Measurements from ENCODE around the gene SLC41A3. TPM values are rescaled to one million over a fixed set of nuclear protein-coding genes. Genes with fewer than 3 reads are reported as not detected.
"Not testable (repeated sequence)": the region's sequence is repeated elsewhere in the genome, so short reads cannot be mapped to it uniquely, and the experiment has no call there.

The SLC41A3 gene
- total RNA-seq, 4 donors from 2014 or later, result 56.1 to 72.2 (median 59.7) TPM

GRCh38 chr3:126100634-126101301 is 16.8 kb upstream of the SLC41A3 start:
- Histone ChIP-seq H3K36me3 (no peaks in the 10 kb centered on the region), H3K4me3 (replicated peaks in 1 of 3) (no peak overlapping the region), H3K27me3 (no peaks in the 10 kb centered on the region), H3K4me1 (peaks cover 8 to 16% of the 10 kb centered on the region in 2 donors), H3K9me3 (no peaks in the 10 kb centered on the region), H3K27ac (no peak overlapping the region)
- DNase-seq, result no peak
- no peak for TF ChIP-seq POLR2A (IDR thresholded peaks at IDR 0.05)
- TF ChIP-seq CTCF (IDR thresholded peaks at IDR 0.05), result no peak
- intact Hi-C loops (cut with DNase I), result no loop called here
- WGBS, 2 donors, result 76 to 81% methylated on average over 13 to 18 of the region's 18 CpGs

GRCh38 chr3:126100269-126100633 is 16.3 kb upstream of the SLC41A3 start:
- WGBS, 2 donors, result 90 to 93% methylated on average over 4 of the region's 4 CpGs
- H3K9me3 ChIP-seq, result no peaks in the 10 kb centered on the region
- H3K4me3 ChIP-seq (replicated peaks in 1 of 3), result no peak overlapping the region
- DNase-seq, result no peak
- H3K36me3 ChIP-seq, result no peaks in the 10 kb centered on the region
- peaks cover 8 to 16% of the 10 kb centered on the region in 2 donors for H3K4me1 ChIP-seq
- no peaks in the 10 kb centered on the region for H3K27me3 ChIP-seq
- intact Hi-C loops (cut with DNase I), result no loop called here
- no peak overlapping the region for H3K27ac ChIP-seq
- TF ChIP-seq POLR2A (IDR thresholded peaks at IDR 0.05) (no peak), CTCF (IDR thresholded peaks at IDR 0.05) (no peak)

GRCh38 chr3:126098391-126098858 is 14.5 kb upstream of the SLC41A3 start:
- no peak for DNase-seq
- WGBS, 2 donors, result 62 to 97% methylated on average over 2 of the region's 2 CpGs
- Histone ChIP-seq H3K27me3 (no peaks in the 10 kb centered on the region), H3K4me3 (replicated peaks in 1 of 3) (no peak overlapping the region), H3K4me1 (peaks cover 8 to 16% of the 10 kb centered on the region in 2 donors), H3K36me3 (no peaks in the 10 kb centered on the region), H3K9me3 (no peaks in the 10 kb centered on the region), H3K27ac (no peak overlapping the region)
- intact Hi-C loops (cut with DNase I), result no loop called here
- TF ChIP-seq POLR2A (IDR thresholded peaks at IDR 0.05) (no peak), CTCF (IDR thresholded peaks at IDR 0.05) (no peak)

GRCh38 chr3:126097801-126098200 is 13.9 kb upstream of the SLC41A3 start:
- H3K27me3 ChIP-seq, result no peaks in the 10 kb centered on the region
- TF ChIP-seq CTCF (IDR thresholded peaks at IDR 0.05) (no peak), POLR2A (IDR thresholded peaks at IDR 0.05) (no peak)
- no peaks in the 10 kb centered on the region for H3K36me3 ChIP-seq
- no peak overlapping the region for H3K27ac ChIP-seq
- intact Hi-C loops (cut with DNase I), result no loop called here
- no peak for DNase-seq
- H3K4me1 ChIP-seq, result peaks cover 8 to 10% of the 10 kb centered on the region in 2 donors
- no peaks in the 10 kb centered on the region for H3K9me3 ChIP-seq
- H3K4me3 ChIP-seq (replicated peaks in 1 of 3), result no peak overlapping the region

GRCh38 chr3:126096274-126096673 is 12.3 kb upstream of the SLC41A3 start:
- intact Hi-C loops (cut with DNase I); H3K9me3 ChIP-seq; H3K36me3 ChIP-seq; H3K27me3 ChIP-seq; H3K4me3 ChIP-seq (replicated peaks in 1 of 3); H3K27ac ChIP-seq; H3K4me1 ChIP-seq; DNase-seq: not testable (repeated sequence)
- WGBS, 2 donors, result 81 to 88% methylated on average over 6 of the region's 6 CpGs

GRCh38 chr3:126092128-126092527 is 8.2 kb upstream of the SLC41A3 start:
- 94 to 98% methylated on average over 5 of the region's 5 CpGs for WGBS, 2 donors
- H3K9me3 ChIP-seq; DNase-seq; H3K27me3 ChIP-seq; H3K36me3 ChIP-seq; H3K4me3 ChIP-seq (replicated peaks in 1 of 3); H3K27ac ChIP-seq; H3K4me1 ChIP-seq; intact Hi-C loops (cut with DNase I): not testable (repeated sequence)
